IMR-90 (cell line): ENCODE results near the gene SDK1. TPM values are rescaled to one million over a fixed set of nuclear protein-coding genes. Genes with fewer than 3 reads are reported as not detected.

Source experiments
- ATAC-seq: fragments of 200-7000 bp; cut with Tn5 transposase; 2 replicates; pipeline ENCODE4 v1.9.1; 2020; ENCODE audit warnings: low read depth, mild to moderate bottlenecking, moderate library complexity
- BruUV-seq: library from RNA; stranded (reverse); fragments of 400-500 nt; replicated peaks from 2 replicates; lab custom pipeline; 2021; lab: Mats Ljungman, UMichigan
- CTCF ChIA-PET: fragments of 300-600 bp; formaldehyde crosslinking; extraction: SDS; loops from one replicate; lab custom pipeline; 2021; ENCODE audit warnings: antibody characterized with exemption; lab: Yijun Ruan, JAX
- POLR2A ChIA-PET: fragments of 300-600 bp; sonication (Branson Sonifier 250); formaldehyde crosslinking; loops from one replicate; lab custom pipeline; 2022; ENCODE audit warnings: antibody characterized with exemption; ENCODE audit not compliant: unreplicated experiment; lab: Charles Lee
- DNase-seq: peaks from one replicate; pipeline ENCODE4 v3.0.0; 2013
- H2AFZ ChIP-seq: replicated peaks from 2 replicates; pipeline ENCODE3; 2013; ENCODE audit warnings: low read length, mild to moderate bottlenecking; ENCODE audit not compliant: poor library complexity
- H2AK5ac ChIP-seq: 2 replicates; pipeline ENCODE4 v1.6.1; 2013; ENCODE audit warnings: low read depth, low read length, inconsistent platforms
- H2AK9ac ChIP-seq: replicated peaks from 2 replicates; pipeline ENCODE3; 2013; ENCODE audit warnings: mild to moderate bottlenecking, low read depth, low read length, moderate library complexity; ENCODE audit not compliant: poor library complexity
- H2BK120ac ChIP-seq: 2 replicates; pipeline ENCODE4 v1.6.1; 2013; ENCODE audit warnings: low read depth, low read length, inconsistent platforms
- H2BK15ac ChIP-seq: 3 replicates; pipeline ENCODE4 v1.6.1; 2013; ENCODE audit warnings: low read depth, low read length, inconsistent platforms
- H2BK20ac ChIP-seq: 2 replicates; pipeline ENCODE4 v1.6.1; 2013; ENCODE audit warnings: low read depth, mild to moderate bottlenecking, inconsistent platforms, low read length, moderate library complexity
- H2BK5ac ChIP-seq: 2 replicates; pipeline ENCODE4 v1.6.1; 2013; ENCODE audit warnings: mild to moderate bottlenecking, low read depth, low read length, inconsistent platforms; ENCODE audit not compliant: poor library complexity, severe bottlenecking
- H3K14ac ChIP-seq: replicated peaks from 2 replicates; pipeline ENCODE4 v1.6.1; 2013; ENCODE audit warnings: low read depth, low read length, inconsistent platforms
- H3K18ac ChIP-seq: 2 replicates; pipeline ENCODE4 v1.6.1; 2013; ENCODE audit warnings: low read depth, low read length, control low read depth
- H3K23ac ChIP-seq: 2 replicates; pipeline ENCODE4 v1.6.1; 2013; ENCODE audit warnings: low read depth, low read length, inconsistent platforms
- H3K27ac ChIP-seq: 2 replicates; pipeline ENCODE4 v1.5.1; 2013; ENCODE audit warnings: mild to moderate bottlenecking, control low read depth, low read length; ENCODE audit not compliant: insufficient read depth
- H3K27me3 ChIP-seq: 2 replicates; pipeline ENCODE4 v1.6.1; 2013; ENCODE audit warnings: low read length; ENCODE audit not compliant: control insufficient read depth, insufficient read depth
- H3K36me3 ChIP-seq: 2 replicates; pipeline ENCODE4 v1.6.1; 2013; ENCODE audit warnings: low read length, mixed read lengths; ENCODE audit not compliant: control insufficient read depth, insufficient read depth
- H3K4ac ChIP-seq: 2 replicates; pipeline ENCODE4 v1.6.1; 2013; ENCODE audit warnings: low read depth, low read length, inconsistent platforms
- H3K4me1 ChIP-seq: 2 replicates; pipeline ENCODE4 v1.6.1; 2013; ENCODE audit warnings: low read length, mixed read lengths; ENCODE audit not compliant: control insufficient read depth, insufficient read depth
- H3K4me2 ChIP-seq: 2 replicates; pipeline ENCODE4 v1.6.1; 2013; ENCODE audit warnings: low read depth, mild to moderate bottlenecking, control low read depth, low read length, moderate library complexity
- H3K4me3 ChIP-seq: 2 replicates; pipeline ENCODE4 v1.5.1; 2013; ENCODE audit warnings: low read depth, mild to moderate bottlenecking, control low read depth, low read length, moderate library complexity; ENCODE audit not compliant: insufficient read depth
- H3K56ac ChIP-seq: 2 replicates; pipeline ENCODE4 v1.6.1; 2013; ENCODE audit warnings: low read length, inconsistent platforms; ENCODE audit not compliant: insufficient read depth; ENCODE audit errors: extremely low read depth
- H3K79me1 ChIP-seq, 2 experiments: 2 replicates each; pipeline ENCODE4 v1.6.1; 2013; ENCODE audit warnings: low read length in 2 of 2, inconsistent platforms in 1 of 2, low read depth in 1 of 2
- H3K9ac ChIP-seq: 2 replicates; pipeline ENCODE4 v1.6.1; 2013; ENCODE audit warnings: low read depth, low read length, control low read depth
- H3K9me1 ChIP-seq: 2 replicates; pipeline ENCODE4 v1.6.1; 2013; ENCODE audit warnings: low read length, inconsistent platforms; ENCODE audit not compliant: insufficient read depth
- H3K9me3 ChIP-seq: 2 replicates; pipeline ENCODE4 v1.6.1; 2013; ENCODE audit warnings: low read length; ENCODE audit not compliant: control insufficient read depth, insufficient read depth
- H4K20me1 ChIP-seq: 2 replicates; pipeline ENCODE4 v1.6.1; 2013; ENCODE audit warnings: low read length, inconsistent platforms; ENCODE audit not compliant: insufficient read depth
- H4K5ac ChIP-seq: 2 replicates; pipeline ENCODE4 v1.6.1; 2013; ENCODE audit warnings: mild to moderate bottlenecking, low read depth, low read length, control low read depth
- H4K8ac ChIP-seq, 2 experiments: 2 replicates each; pipeline ENCODE4 v1.6.1; 2013; ENCODE audit warnings: low read depth in 2 of 2, low read length in 2 of 2, control low read depth in 1 of 2, inconsistent platforms in 1 of 2
- H4K91ac ChIP-seq: 2 replicates; pipeline ENCODE4 v1.6.1; 2013; ENCODE audit warnings: low read depth, low read length, inconsistent platforms; ENCODE audit not compliant: insufficient read depth
- BHLHE40 ChIP-seq: fragments of 150-350 bp; IDR thresholded peaks from 2 replicates; pipeline ENCODE4 v1.6.1; 2016; ENCODE audit warnings: mild to moderate bottlenecking, low read depth, low read length
- CEBPB ChIP-seq: IDR thresholded peaks from 2 replicates; pipeline ENCODE4 v1.6.1; 2012; ENCODE audit warnings: low read depth, low read length, improper control_type of control experiment
- CHD1 ChIP-seq: IDR thresholded peaks from 2 replicates; pipeline ENCODE4 v1.6.1; 2012; ENCODE audit warnings: low read depth, low read length, improper control_type of control experiment
- CTCF ChIP-seq: conservative IDR thresholded peaks from 2 replicates; pipeline ENCODE4 v1.5.1; 2012; ENCODE audit warnings: mild to moderate bottlenecking, low read depth, low read length, improper control_type of control experiment
- ELK1 ChIP-seq: fragments of 150-350 bp; IDR thresholded peaks from 2 replicates; pipeline ENCODE4 v1.6.1; 2016; ENCODE audit warnings: low read depth, mild to moderate bottlenecking, low read length, moderate library complexity, borderline replicate concordance
- FOS ChIP-seq: fragments of 150-350 bp; IDR thresholded peaks from 2 replicates; pipeline ENCODE4 v1.6.1; 2016; ENCODE audit warnings: low read depth, low read length
- MAFK ChIP-seq: IDR thresholded peaks from 2 replicates; pipeline ENCODE4 v1.6.1; 2012; ENCODE audit warnings: low read depth, low read length, improper control_type of control experiment
- MAZ ChIP-seq: IDR thresholded peaks from 2 replicates; pipeline ENCODE4 v1.6.1; 2012; ENCODE audit warnings: low read depth, mild to moderate bottlenecking, low read length, improper control_type of control experiment, moderate library complexity, borderline replicate concordance
- MXI1 ChIP-seq: IDR thresholded peaks from 2 replicates; pipeline ENCODE4 v1.6.1; 2012; ENCODE audit warnings: low read depth, mild to moderate bottlenecking, low read length, moderate library complexity, borderline replicate concordance
- NFE2L2 ChIP-seq: fragments of 150-350 bp; IDR thresholded peaks from 2 replicates; pipeline ENCODE4 v1.6.1; 2016; ENCODE audit warnings: low read depth, mild to moderate bottlenecking, low read length
- POLR2A ChIP-seq: IDR thresholded peaks from 2 replicates; pipeline ENCODE4 v1.6.1; 2012; ENCODE audit warnings: mild to moderate bottlenecking, low read depth, low read length
- RAD21 ChIP-seq: IDR thresholded peaks from 2 replicates; pipeline ENCODE4 v1.6.1; 2012; ENCODE audit warnings: low read length, improper control_type of control experiment
- RCOR1 ChIP-seq: IDR thresholded peaks from 2 replicates; pipeline ENCODE4 v1.6.1; 2012; ENCODE audit warnings: mild to moderate bottlenecking, low read length, improper control_type of control experiment; ENCODE audit not compliant: insufficient replicate concordance
- RFX5 ChIP-seq: IDR thresholded peaks from 2 replicates; pipeline ENCODE4 v1.8.0; 2012; ENCODE audit warnings: low read depth, mild to moderate bottlenecking, low read length, moderate library complexity
- SMC3 ChIP-seq: fragments of 150-350 bp; IDR thresholded peaks from 2 replicates; pipeline ENCODE4 v1.6.1; 2016; ENCODE audit warnings: low read depth, mild to moderate bottlenecking, antibody characterized with exemption, low read length, moderate library complexity
- USF2 ChIP-seq: fragments of 150-350 bp; IDR thresholded peaks from 2 replicates; pipeline ENCODE4 v1.6.1; 2017; ENCODE audit warnings: mild to moderate bottlenecking, antibody characterized with exemption, low read length, low read depth
- WGBS, 2 experiments: methylation state at CpG; one replicate each; pipeline versions ENCODE4 v1.1.5 to v1.1.7; 2013; ENCODE audit warnings: missing lambda C conversion rate in 2 of 2; ENCODE audit not compliant: insufficient read length in 1 of 2; ENCODE audit errors: extremely low coverage in 2 of 2; 5-methylcytosine and 5-hydroxymethylcytosine counted together
- dilution Hi-C: fragments of 300-500 bp; cut with HindIII; formaldehyde crosslinking; loops from one replicate; pipeline ENCODE4 v1.14.3; 2018; ENCODE audit warnings: low sequenced_read_pairs; ENCODE audit not compliant: unreplicated experiment
- in situ Hi-C: fragments of 300-500 bp; cut with MboI; formaldehyde crosslinking; loops from 3 replicates; pipeline ENCODE4 v1.14.3; 2019; ENCODE audit warnings: low sequenced_read_pairs, inconsistent platforms, mixed read lengths
- intact Hi-C: fragments of 100-400 bp; cut with micrococcal nuclease; formaldehyde crosslinking; loops from 2 replicates; pipeline ENCODE4 v1.10.0; 2022
- polyA plus RNA-seq, 3 experiments: library from polyadenylated mRNA; depleted of rRNA; stranded (reverse); fragments of >200 nt; gene quantifications; 2 replicates each; pipeline ENCODE4 v1.2.3, GENCODE V29; 2012; ENCODE audit warnings: low replicate concordance in 1 of 3
- total RNA-seq: library from RNA; depleted of rRNA; stranded (reverse); fragments of >200 nt; gene quantifications from 2 replicates; pipeline ENCODE4 v1.2.3, GENCODE V29; 2012

The SDK1 gene
- total and polyA plus RNA-seq, 2 of the 4 experiments (the other 2 are of a cell fraction), result 1.5 to 1.6 TPM

- no peak overlapping the region for H3K56ac ChIP-seq
- no peak overlapping the region for H2AFZ ChIP-seq
- H3K27me3 ChIP-seq, result no peaks in the 10 kb centered on the region
- H3K23ac ChIP-seq, result no peak overlapping the region
- ChIA-PET POLR2A (no interaction called here), CTCF (no interaction called here)
- H3K79me1 ChIP-seq, result no peaks in the 10 kb centered on the region
- DNase-seq, result no peak
- no peaks in the 10 kb centered on the region for H3K4me1 ChIP-seq
- H2AK5ac ChIP-seq, result no peak overlapping the region
- H3K4me3 ChIP-seq, result no peak overlapping the region
- H2BK120ac ChIP-seq, result no peak overlapping the region
- H4K5ac ChIP-seq, result no peak overlapping the region
- WGBS, 2 experiments, result 80% methylated on average over 8 of the region's 14 CpGs; no CpG with 5 or more reads in 1 of the 2 experiments
- dilution Hi-C loops (no loop called here), in situ Hi-C loops (no loop called here), intact Hi-C loops (no loop called here)
- no peak overlapping the region for H2BK5ac ChIP-seq
- H3K18ac ChIP-seq, result no peak overlapping the region
- no peak for ATAC-seq
- no peaks in the 10 kb centered on the region for H3K36me3 ChIP-seq
- no peak overlapping the region for H3K14ac ChIP-seq
- TF ChIP-seq CHD1 (no peak), CTCF (no peak), NFE2L2 (no peak), POLR2A (no peak), MAFK (no peak), RCOR1 (no peak), FOS (no peak), USF2 (no peak), SMC3 (no peak), RFX5 (no peak), CEBPB (no peak), ELK1 (no peak), MXI1 (no peak), RAD21 (no peak), BHLHE40 (no peak), MAZ (no peak)
- H4K8ac ChIP-seq, result no peak overlapping the region
- no peak overlapping the region for H4K91ac ChIP-seq
- no peak overlapping the region for H2BK15ac ChIP-seq
- H3K9me3 ChIP-seq, result peaks cover 7% of the 10 kb centered on the region
- H2BK20ac ChIP-seq, result no peak overlapping the region
- H3K9me1 ChIP-seq, result no peaks in the 10 kb centered on the region
- no peaks in the 10 kb centered on the region for H4K20me1 ChIP-seq
- no peak overlapping the region for H3K27ac ChIP-seq
- H3K9ac ChIP-seq, result no peak overlapping the region
- H3K4ac ChIP-seq, result no peak overlapping the region
- no peak overlapping the region for H3K4me2 ChIP-seq
- H2AK9ac ChIP-seq, result no peak overlapping the region
- BruUV-seq, result no TSS peak
These were observed 636.6 kb downstream of the SDK1 start for GRCh38 chr7:3937605-3938004.
